Glutamatergic neuron (in vitro differentiated cells): ENCODE measurements around the gene PDE10A. TPM values are rescaled to one million over a fixed set of nuclear protein-coding genes. Genes with fewer than 3 reads are reported as not detected.

Experiments used
- DNase-seq: peaks from one replicate; pipeline ENCODE4 v3.0.0; 2022
- H3K27ac Mint-ChIP-seq: one replicate; pipeline ENCODE4 v1.8.0; 2020; ENCODE audit warnings: mild to moderate bottlenecking, mixed read lengths, inconsistent platforms; ENCODE audit not compliant: unreplicated experiment
- H3K27me3 Mint-ChIP-seq: one replicate; pipeline ENCODE4 v1.8.0; 2020; ENCODE audit warnings: mild to moderate bottlenecking, moderate library complexity, mixed read lengths, inconsistent platforms; ENCODE audit not compliant: unreplicated experiment
- H3K36me3 Mint-ChIP-seq: one replicate; pipeline ENCODE4 v1.8.0; 2020; ENCODE audit warnings: mild to moderate bottlenecking, mixed read lengths, inconsistent platforms; ENCODE audit not compliant: unreplicated experiment
- H3K4me1 Mint-ChIP-seq: one replicate; pipeline ENCODE4 v1.8.0; 2020; ENCODE audit warnings: mild to moderate bottlenecking, low read depth, mixed read lengths, inconsistent platforms; ENCODE audit not compliant: unreplicated experiment
- H3K4me3 Mint-ChIP-seq: one replicate; pipeline ENCODE4 v1.8.0; 2020; ENCODE audit warnings: mild to moderate bottlenecking, mixed read lengths, inconsistent platforms; ENCODE audit not compliant: unreplicated experiment
- H3K9me3 Mint-ChIP-seq: one replicate; pipeline ENCODE4 v1.8.0; 2020; ENCODE audit warnings: mild to moderate bottlenecking, moderate library complexity, mixed read lengths, inconsistent platforms; ENCODE audit not compliant: unreplicated experiment
- CTCF ChIP-seq: fragments of 200-600 bp; sonication (generic); IDR thresholded peaks from one replicate; pipeline ENCODE4 v1.5.0; 2021; ENCODE audit not compliant: partially characterized antibody, unreplicated experiment
- total RNA-seq: library from RNA; stranded (reverse); fragmentation: NEBNext Ultra II Directional; extraction: Animal tissue kit (Norgen Biotek cat#: 25700); gene quantifications from one replicate; pipeline ENCODE4 v1.2.1, GENCODE V29; 2021; ENCODE audit not compliant: unreplicated experiment

Gene PDE10A
- total RNA-seq, 1 donor from 2014 or later: 24.5 TPM

- H3K27ac Mint-ChIP-seq: no peak overlapping the region
- no peak for TF ChIP-seq CTCF
- H3K9me3 Mint-ChIP-seq: no peaks in the 10 kb centered on the region
- no peaks in the 10 kb centered on the region for H3K36me3 Mint-ChIP-seq
- no peak for DNase-seq
- no peaks in the 10 kb centered on the region for H3K27me3 Mint-ChIP-seq
- H3K4me3 Mint-ChIP-seq: no peak overlapping the region
- H3K4me1 Mint-ChIP-seq: peaks cover 11% of the 10 kb centered on the region
Measured at GRCh38 chr6:165453395-165453794, 209.6 kb downstream of the PDE10A start.

DNA sequence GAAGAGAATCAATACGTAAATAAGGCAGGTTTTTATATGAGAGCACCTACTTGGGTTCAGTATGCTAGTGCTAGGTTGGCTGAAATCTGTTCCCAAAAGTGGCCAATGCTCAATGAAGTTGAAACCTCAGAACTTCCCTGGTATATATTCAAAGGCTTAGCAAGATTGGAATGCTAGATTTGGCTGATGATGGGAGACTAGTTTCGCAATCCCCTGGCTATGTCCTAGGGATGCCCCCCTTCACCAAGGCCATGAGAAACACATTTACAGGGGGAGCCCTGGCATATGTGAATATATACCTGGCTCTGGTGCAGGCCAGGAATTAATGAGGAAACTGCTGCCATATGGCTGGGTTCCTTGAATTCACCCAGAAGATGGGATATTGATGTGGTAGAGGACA is 211.2 kb downstream of the PDE10A start:
- DNase-seq: no peak
- H3K36me3 Mint-ChIP-seq: no peaks in the 10 kb centered on the region
- no peak for TF ChIP-seq CTCF
- no peak overlapping the region for H3K4me3 Mint-ChIP-seq
- H3K27me3 Mint-ChIP-seq: no peaks in the 10 kb centered on the region
- no peaks in the 10 kb centered on the region for H3K9me3 Mint-ChIP-seq
- H3K27ac Mint-ChIP-seq: no peak overlapping the region
- H3K4me1 Mint-ChIP-seq: peaks cover 7% of the 10 kb centered on the region

DNA sequence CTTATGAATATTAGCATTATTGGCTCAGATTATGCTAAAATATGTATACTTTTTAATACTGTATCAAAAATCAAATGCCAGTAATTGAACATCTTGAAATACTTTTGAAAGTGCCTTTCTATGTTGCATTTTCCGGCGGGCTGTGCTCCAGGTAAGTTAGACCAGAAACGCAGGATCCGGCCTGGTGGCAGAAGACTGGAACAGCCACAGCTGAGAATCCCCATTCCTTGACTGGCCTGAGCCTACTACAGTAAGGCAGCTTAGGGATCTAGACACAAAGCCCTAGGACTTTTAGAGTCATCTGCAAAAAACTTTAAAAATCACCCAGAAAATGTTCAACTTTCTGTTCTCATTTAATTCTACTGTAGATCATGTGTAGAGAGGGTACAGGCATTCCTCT is 214.8 kb downstream of the PDE10A start:
- H3K36me3 Mint-ChIP-seq: peaks cover 6% of the 10 kb centered on the region
- peaks cover 5% of the 10 kb centered on the region for H3K9me3 Mint-ChIP-seq
- H3K4me1 Mint-ChIP-seq: peaks cover 10% of the 10 kb centered on the region
- peak; percentile 25 for DNase-seq
- no peak overlapping the region for H3K4me3 Mint-ChIP-seq
- peak; percentile 14 for TF ChIP-seq CTCF
- H3K27me3 Mint-ChIP-seq: no peaks in the 10 kb centered on the region
- no peak overlapping the region for H3K27ac Mint-ChIP-seq

DNA sequence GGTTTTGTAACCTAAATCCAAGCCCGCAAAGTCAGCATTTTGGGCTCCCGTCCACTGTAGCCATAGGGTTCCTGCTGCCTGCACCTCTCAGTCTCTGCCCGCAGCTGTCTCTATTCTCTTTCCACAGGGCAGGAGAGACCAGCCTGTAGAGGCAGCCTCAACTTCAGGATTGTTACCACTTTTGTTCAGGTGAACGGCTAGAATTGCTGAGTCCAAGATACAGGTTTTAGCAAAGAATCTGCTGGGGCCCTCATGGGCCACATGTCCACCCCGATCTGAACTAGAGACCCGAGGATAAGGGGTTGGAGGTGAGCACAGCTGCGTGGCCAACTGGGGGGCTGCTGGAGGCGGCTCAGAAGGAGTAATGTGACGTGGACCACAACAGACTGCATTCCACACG is 215.9 kb downstream of the PDE10A start:
- H3K36me3 Mint-ChIP-seq: peaks cover 12% of the 10 kb centered on the region
- peaks cover 10% of the 10 kb centered on the region for H3K4me1 Mint-ChIP-seq
- no peak for DNase-seq
- peaks cover 5% of the 10 kb centered on the region for H3K9me3 Mint-ChIP-seq
- TF ChIP-seq CTCF: no peak
- no peak overlapping the region for H3K4me3 Mint-ChIP-seq
- no peak overlapping the region for H3K27ac Mint-ChIP-seq
- H3K27me3 Mint-ChIP-seq: peaks cover 3% of the 10 kb centered on the region

DNA sequence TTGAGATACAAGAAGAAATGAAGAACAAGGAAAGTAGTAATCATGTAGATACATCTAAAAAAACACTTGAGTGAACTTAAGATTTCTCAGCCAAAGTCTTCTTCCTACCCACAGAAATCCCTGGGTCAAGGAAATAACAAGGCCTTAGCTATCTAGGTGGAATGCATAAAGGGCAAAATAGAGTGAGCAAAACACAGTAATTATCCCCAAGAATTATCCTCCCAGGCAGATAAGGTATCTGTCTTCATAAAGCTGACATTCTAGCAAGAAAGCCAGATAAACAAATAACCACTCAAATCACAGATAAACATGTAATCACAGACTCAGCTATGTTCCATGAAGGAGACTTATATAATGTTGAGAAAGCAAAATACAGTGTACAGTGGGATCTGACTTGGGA is 216.7 kb downstream of the PDE10A start:
- Mint-ChIP-seq H3K9me3 (peaks cover 5% of the 10 kb centered on the region), H3K27ac (no peak overlapping the region), H3K36me3 (peaks cover 12% of the 10 kb centered on the region), H3K4me1 (peaks cover 10% of the 10 kb centered on the region), H3K27me3 (peaks cover 3% of the 10 kb centered on the region), H3K4me3 (no peak overlapping the region)
- no peak for TF ChIP-seq CTCF
- DNase-seq: no peak
